NOMO-1 treated with dmso at 0.1 percent for 144 hours (cell line): Measurements from ENCODE around the gene ETDC.
"Not testable (repeated sequence)": the region's sequence is repeated elsewhere in the genome, so short reads cannot be mapped to it uniquely, and the experiment has no call there.

Experiments
- DNase-seq: peaks from one replicate; lab custom pipeline; 2025; ENCODE audit not compliant: unreplicated experiment; lab: John Stamatoyannopoulos, UW

The ETDC gene

DNA sequence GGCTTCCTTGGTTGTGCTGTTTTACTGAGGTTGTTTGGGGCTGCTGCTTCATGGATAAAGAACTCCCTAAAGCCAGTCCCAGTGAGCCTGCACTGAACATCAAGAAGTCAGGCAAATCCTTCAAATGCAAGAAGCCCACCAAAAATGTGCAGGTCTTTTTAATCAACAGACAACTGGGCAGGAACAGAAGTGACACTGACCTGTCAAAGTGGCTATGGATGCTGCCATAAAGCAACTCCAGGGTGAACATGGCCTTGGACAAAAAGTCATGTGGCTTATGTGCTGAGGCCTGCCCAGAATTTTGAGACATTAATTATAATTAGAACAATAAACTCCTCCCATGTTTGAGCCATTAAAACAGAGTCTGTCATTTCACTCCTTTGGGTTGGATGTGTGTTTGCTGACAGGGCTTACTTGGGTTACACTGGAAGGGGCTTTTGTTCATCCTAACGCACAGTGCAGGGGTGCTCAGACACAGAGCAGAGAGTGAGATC is at the start of gene ETDC:
Gene ETDC, plus strand, starts transcription at position 51 of the 494 bp plus-strand sequence. Its CDS starts 0 bp downstream, at position 51.
- DNase-seq: no peak

DNA sequence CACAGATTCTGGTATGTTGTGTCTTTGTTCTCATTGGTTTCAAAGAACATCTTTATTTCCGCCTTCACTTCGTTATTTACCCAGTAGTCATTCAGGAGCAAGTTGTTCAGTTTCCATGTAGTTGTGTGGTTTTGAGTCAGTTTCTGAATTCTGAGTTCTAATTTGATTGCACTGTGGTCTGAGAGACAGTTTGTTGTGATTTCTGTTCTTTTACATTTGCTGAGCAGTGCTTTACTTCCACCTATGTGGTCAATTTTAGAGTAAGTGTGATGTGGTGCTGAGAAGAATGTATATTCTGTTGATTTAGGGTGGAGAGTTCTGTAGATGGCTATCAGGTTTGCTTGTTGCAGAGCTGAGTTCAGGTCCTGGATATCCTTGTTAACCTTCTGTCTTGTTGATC is 48.3 kb upstream of the ETDC start:
- not testable (repeated sequence) for DNase-seq

DNA sequence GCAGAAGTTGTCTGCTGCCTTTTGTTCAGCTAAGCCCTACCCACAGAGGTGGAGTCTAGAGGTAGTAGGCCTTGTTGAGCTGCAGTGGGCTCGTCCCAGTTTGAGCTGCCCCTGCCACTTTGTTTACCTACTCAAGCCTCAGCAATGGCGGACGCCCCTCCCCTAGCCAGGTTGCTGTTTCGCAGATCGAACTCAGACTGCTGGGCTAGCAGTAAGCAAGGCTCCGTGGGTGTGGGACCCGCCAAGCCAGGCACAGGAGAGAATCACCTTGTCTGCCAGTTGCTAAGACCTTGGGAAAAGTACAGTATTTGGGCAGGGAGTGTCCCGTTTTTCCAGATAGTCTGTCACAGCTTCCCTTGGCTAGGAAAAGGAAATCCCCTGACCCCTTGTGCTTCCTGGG is 45.9 kb upstream of the ETDC start:
- DNase-seq: not testable (repeated sequence)

DNA sequence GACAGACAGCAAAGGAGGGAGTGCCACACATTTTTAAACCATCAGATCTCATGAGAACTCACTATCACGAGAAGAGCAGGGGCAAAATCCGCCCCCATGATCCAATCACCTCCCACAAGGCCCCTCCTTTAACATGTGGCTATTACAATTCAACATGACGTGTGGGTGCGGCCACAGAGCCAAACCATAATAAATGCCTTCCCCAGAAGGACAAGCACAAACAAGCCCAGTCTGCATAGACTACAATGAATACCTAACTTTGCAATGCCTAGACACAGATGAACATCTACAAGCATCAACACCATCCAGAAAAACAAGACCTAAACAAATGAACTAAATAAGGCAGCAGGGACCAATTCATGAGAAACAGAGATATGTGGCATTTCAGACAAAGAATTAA is 45.1 kb upstream of the ETDC start:
- DNase-seq: no peak

DNA sequence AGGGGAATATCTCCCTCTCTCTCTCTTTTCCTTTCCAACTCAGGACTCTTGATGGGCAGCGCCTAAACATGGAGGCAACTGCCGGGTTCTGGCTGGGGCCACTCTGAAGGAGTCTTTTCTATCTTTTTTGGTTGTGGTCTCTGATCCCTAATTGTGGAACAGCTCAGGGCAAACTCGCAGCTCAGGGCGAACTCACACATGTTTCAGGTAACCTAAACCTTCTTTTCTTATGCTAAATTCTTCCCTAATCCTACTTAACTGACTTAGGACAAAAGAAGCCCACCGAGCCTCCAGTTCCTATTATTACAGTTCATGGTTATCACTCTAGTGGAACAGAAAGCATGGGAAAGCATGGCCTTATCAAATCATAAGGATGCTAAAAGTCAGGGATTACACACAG is 36.1 kb upstream of the ETDC start:
- DNase-seq: no peak

DNA sequence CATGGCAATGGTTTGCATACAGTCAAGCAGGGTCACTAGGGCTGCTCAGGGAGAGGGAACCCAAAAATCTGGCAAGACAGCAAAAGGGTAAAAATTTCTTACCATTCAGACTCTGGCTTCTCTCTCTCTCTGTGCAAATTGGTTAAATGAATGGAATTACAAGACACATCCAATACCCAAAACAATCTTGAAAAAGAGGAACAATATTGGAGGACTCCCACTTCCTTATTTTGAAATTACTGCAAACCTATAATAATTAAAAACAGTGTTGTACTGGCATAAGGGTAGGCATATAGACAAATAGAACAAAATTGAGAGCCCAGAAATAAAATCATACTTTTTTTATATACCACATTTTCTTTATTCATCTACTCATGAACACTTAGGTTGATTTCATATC is 33.3 kb upstream of the ETDC start:
- peak; percentile 6 for DNase-seq

DNA sequence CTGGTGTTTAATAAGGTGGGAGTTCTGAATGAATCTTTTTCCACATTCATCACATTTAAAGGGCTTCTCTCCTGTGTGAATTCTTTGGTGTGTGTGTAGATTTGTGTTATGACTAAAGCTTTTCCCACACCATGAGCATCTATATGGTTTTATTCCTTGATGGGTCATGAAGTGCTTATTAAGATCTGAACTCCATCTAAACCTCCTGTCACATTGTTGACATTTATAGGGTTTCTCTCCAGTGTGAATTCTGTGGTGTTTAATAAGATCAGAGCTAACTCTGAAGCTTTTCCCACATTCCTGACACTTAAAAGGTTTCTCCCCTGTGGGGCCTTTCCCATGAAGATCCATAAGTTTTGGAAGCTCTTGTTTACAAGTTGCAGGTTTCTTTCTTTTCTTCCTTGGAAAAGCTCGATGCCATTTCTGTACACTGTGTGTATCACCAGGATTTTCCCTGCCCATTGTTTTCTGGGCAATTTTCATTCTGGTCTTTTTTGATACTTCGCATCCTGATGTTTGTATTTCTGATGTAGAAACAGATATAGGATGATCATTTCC is 21.9 kb upstream of the ETDC start:
- no peak for DNase-seq

DNA sequence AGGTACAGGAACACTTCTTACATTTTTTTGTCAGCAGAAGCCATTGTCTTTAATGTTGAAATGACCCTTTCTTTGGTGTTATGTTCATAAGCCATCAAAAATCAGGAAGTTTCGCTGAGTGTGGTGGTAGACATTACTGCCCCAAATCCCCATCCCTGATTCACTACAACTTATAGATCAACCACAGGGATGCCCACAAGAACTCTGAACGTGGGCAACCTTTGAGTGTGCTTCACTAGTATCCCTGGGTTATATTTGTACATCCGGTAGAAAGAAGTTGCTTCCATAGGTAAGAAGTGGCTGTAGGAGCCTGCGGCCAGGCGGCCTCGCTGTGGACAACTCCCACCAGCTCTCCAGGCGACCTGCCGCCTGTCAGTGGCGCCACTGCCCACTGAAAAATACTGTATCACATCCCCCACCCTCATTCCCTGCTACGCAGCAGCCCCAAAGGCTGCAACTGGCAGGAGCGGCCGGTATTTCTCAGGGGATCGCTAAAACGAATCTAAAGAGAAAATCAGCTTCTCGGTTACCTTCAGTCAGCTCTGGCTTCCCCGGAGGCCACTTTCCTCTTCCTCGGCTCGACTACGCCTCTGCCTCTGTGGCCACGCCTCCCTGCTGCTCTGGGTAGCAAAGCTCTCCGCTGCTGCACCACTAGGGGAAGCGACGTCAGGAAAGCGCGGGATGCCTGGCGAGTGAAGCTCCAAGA is 13.9 kb upstream of the ETDC start:
- DNase-seq: no peak

DNA sequence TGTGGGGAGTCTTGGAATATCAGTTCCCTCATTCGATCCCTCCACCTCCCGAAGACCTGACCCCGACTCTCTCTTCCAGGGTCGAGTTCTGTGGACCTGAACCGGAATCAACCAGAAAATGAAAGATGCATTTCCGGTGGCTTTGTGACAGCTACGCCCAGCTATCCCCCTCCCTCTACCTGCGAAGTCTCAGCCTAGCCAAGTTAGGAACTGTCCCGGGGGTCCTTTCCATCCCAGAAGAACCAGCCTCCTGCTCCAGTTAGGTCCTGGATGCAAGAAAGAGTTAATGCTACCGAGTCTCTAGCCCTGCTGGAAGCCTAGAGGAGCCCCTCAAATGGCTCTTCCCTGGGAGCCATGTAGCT is 13.4 kb upstream of the ETDC start:
- DNase-seq: no peak

DNA sequence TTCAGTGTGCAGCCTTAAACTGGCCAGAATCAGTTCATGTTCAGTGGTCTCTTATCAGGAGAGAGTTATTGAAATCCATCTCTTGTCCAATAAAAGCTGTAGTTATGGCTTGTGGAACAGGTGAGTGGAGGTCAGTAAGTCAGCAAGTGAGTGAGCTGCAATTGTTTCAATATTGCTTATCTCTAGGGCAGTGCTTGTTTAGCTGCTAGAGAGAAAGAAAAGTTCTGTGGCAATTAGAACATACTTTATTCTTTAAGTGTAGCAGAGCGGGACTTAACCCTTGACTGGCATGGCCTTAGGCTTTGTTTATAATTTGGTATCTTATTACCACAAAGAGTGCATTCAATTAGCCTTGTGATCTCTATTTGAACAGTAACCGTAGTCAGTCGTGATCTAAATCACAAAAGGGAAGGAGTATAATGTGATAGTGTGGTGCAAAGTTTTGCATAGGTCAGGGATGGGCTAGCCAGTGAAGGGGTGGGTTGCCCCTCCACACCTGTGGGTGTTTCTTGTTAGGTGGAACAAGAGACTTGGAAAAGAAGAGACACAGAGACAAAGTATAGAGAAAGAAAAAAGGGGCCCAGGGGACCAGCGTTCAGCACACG is 6.9 kb upstream of the ETDC start:
- DNase-seq: no peak

DNA sequence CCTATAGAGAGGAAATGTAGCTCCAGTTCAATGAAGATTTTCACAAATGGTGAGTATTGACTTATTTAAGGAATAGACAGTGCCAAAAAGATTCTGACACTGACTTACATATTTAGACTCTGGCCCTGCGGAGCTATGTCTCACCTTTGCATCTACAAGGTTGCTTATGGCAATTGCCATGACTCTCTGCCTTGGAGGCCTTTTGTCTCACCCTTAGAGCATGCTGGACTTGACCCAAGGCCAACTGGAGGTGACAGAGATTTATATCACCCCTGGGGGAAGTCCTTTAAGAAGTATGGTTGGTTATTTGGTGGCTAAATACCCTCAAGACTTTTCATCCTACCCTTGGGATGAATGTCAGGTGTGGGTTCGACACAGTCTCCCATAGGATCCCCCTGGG is 4.5 kb upstream of the ETDC start:
- DNase-seq: no peak

DNA sequence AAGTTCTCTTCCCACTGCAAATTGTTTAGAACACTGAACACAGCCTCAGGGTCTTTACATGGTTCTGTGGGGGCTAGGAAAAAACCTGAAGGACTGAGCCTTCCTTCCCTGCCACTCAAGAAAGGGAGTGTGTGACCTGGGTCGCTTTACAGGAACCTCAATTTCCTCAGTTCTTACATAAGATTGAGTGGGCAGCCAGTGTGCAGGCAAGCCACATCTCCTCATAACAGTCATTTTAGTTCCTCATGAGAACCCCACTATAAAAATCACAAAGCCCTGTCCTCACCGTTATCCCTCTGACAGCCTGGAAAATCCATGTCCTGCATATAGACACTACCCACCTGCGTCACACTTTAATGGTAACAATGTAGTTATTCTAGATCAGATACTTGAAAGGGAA is 2.1 kb upstream of the ETDC start:
- no peak for DNase-seq

DNA sequence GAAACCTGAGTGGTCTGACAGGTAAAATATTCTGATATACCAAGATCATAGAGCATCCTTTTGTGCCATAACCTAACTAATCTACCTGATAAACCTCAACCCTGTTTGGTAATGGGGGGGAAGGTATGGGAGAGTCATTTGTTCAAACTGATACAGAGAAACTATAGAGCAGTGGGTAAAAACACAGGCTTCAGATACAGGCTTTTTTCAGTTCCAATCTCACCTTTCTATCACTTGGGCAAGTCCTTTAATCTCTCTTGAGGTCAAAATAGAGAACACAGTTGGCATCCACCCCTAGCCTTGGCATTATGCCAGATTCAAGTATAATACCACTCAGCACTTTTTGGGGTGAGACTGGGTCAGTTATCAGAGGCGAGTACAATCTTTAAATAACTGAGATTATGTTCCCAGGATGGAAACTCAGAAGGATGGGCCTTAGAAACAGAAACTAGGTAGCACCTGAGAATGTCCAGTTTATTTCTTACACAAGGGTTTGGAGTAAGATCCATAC is 880 bp upstream of the ETDC start:
- DNase-seq: no peak

DNA sequence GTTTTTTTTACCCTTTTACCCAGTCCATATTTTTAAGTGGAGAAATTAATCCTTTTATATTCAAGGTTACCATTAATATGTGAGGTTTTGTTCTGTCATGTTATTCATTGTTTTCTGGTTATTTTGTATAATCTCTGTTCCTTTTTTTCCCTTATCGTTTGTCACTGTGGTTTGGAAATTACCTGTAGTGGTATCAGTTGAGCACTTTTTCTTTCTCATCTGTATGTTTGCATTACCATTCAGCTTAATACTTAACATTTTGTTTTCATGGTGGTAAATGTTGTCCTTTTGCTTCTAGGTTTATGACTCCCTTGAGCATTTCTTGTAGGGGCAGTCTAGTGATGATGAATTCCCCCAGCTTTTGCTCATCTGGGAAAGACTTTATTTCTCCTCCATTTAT is 6.6 kb downstream of the ETDC start:
- no peak for DNase-seq

DNA sequence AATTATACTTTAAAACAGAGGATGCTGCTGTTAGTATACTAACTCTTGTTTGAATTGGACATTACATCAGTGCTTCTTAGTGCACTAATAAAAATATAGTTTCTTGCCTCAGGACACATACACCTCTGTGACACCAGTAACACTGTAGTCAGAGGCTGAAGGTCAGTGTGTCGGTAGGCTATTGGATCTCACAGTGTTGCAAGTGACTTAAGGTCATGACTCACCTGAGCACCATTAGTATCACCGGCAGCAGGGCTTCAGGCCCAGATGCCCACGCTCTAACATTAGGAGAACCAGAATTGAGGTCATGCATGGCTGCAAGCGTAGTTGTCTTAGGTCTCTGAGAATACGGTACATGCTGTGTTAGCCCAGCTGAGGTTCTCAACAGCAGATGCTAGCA is 15.2 kb downstream of the ETDC start:
- no peak for DNase-seq

DNA sequence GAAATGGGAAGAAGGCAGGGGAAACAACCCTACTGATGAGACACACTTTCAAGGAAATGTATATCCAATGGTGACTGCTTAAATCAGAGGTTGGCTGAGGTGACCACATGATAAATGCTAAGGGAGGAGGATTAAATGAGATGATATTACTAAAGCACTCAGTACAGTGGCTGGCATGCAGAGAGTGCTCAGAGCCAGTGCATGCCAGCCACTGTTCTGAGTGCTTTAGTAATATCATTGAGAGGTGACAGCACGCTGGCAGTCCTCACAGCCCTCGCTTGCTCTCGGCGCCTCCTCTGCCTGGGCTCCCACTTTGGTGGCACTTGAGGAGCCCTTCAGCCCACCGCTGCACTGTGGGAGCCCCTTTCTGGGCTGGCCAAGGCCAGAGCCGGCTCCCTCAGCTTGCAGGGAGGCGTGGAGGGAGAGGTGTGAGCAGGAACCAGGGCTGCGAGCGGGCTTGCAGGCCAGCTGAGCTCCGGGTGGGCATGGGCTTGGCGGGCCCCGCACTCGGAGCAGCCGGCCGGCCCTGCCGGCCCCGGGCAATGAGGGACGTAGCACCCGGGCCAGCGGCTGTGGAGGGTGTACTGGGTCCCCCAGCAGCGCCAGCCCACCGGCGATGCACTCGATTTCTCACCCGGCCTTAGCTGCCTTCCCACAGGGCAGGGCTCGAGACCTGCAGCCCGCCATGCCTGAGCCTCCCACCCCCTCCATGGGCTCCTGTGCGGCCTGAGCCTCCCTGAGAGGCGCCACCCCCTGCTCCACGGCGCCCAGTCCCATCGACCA is 15.9 kb downstream of the ETDC start:
- DNase-seq: not testable (repeated sequence)

DNA sequence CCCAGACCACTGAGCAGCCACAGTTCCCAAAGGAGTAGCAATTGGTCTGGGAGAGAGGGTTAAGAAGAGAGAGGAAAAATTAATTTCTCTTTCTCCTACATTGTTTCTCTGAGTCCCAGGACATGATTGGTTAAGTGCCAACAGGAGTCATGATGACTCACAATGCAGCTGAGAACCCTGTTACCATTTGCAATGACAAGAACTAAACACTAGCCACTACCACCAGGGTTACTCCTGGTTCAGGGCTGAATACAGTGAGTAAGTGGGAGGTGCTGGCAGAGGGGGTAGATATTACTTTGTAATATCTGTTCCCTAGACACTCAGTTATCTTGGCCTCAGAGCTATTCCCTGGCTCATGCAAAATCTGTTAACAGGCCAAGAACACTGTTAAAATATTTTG is 18.0 kb downstream of the ETDC start:
- DNase-seq: no peak

DNA sequence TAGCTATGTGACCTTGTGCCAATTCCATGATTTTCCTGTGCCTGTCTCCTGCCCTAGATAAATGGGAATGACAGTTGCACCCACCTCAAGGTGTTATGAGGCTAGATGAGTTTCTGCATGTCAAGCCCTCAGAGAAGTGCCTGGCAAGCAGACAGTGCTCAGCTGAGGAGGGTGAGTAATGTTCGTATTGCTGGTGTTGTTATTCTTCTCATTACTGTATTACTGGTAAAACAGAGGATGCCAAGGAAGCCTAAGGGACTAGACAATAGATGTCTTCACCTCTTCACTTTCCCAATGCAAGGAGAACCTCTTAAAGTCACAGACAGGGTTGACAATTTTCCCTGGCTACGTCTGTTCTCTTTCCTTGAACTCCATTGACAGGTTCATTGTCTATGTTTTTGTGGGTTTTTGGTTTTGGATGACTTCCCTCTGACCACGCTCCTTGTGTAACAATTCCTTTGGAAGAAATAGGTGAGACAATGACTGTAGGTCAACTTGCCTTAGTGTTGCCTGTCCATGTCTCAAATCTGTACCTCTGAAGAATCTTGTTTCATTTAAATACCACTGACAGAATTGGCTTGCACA is 19.2 kb downstream of the ETDC start:
- no peak for DNase-seq

DNA sequence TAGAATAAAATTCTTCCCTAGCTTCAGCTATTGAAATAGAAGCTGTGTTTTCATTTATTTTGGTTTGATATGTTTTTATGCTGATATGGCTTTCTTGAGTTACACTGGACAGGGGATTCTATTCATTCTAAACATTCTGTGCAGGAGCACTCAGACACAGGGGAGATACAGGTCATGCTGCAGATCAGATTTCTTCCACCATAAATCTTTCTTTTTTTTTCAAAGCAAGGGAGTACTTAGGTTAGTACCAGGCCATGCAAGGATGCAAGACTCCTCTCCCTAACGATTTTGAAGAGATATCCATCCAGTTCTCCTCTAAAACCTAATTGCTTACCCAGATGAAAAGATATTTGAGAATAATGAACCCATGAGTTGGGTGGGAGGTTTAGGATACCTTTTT is 21.4 kb downstream of the ETDC start:
- no peak for DNase-seq

DNA sequence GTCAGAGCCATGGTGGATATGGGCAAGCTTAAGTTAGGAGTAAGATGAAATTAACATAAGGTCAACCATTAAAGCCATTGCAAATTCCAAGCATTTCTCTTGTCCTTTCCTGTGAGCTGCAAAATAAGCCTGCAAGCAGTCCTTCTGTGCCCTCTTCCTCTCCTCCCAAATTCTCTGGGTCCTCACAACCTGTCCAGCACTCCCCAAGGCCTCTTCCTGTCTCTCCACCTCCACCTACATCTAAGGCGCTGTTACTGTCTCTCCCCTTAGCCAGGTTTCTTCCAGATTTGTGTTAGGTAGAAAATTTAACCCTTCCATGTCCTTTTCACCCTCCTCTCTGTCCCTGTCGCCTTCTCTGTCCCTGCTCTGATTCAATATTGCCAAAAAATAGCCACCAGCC is 22.2 kb downstream of the ETDC start:
- DNase-seq: no peak

DNA sequence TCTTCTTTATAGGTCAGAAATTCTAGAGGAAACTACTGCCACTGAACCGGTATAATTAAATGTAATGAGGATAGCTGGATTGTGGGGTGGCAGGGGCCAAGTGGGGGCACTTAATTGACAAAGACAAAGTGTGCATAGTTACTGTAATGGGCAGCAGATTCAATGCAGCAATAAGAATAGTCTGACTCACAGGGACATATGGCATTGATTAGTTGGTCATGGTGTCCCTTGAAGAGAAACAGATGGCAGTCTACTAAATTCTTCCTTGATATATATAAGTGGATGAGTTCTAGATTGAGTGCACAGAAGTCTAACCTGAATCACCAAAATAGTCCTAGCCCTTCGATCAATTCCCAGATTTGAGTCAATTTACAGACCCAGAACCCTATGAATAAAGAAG is 31.6 kb downstream of the ETDC start:
- no peak for DNase-seq
